ENCODE measurements around the gene ZNF396.
A peak's percentile ranks its signal among the peaks of the same experiment; 100 is the strongest.

ZNF396 gene

DNA sequence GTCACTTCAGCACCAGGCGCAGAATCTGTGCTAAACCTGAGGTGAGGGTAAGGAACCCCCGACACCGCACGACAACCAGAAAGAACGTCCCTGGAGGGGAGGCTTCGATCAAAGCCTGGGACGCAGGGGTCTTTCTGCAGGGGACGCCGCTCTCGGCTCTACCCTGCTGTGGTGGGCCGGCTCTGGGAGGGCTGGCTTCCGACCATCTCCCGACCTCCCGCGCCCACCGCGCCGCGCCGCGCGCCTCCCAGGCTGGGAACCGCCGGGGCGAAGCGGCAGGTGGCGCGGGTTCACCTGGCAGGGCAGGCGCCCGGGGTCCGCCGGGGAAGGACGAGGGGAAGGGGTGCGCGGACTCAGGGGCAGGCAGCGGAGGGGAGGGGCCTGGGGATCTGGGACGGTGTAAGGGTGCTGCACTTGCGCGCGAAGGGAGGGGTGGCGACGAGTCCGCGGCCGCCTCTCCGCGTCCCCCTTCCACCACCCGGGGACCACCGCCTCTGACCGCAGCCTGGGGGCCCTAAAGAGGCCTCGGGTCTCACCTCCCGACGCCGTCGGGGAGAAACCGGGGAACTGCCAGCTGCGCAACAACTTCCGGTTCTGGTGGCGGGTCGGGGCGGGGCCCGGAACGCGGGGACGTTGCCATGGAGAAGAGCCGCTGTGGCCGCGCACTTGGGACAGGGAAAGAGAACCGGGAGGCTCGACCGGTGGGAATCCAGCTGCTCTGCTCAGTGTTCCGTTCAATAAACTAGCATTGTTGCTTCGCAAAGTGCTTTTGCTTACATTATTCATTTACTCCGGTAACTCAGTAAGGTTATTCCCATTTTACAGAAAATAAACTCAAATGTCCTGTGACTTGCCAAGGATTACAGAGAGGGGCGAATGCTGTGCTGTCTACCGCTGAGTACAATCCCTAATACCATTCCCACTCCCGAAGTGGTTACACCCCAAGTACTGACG, at the start of gene ZNF396:
ZNF396 (minus strand) TSS at position 596 of the 954 bp plus-strand sequence. CDS start 3,045 bp downstream, outside the sequence.
- no peak for DNase-seq (ENCODE audit: low read depth)
- TF ChIP-seq, protein P1, sequence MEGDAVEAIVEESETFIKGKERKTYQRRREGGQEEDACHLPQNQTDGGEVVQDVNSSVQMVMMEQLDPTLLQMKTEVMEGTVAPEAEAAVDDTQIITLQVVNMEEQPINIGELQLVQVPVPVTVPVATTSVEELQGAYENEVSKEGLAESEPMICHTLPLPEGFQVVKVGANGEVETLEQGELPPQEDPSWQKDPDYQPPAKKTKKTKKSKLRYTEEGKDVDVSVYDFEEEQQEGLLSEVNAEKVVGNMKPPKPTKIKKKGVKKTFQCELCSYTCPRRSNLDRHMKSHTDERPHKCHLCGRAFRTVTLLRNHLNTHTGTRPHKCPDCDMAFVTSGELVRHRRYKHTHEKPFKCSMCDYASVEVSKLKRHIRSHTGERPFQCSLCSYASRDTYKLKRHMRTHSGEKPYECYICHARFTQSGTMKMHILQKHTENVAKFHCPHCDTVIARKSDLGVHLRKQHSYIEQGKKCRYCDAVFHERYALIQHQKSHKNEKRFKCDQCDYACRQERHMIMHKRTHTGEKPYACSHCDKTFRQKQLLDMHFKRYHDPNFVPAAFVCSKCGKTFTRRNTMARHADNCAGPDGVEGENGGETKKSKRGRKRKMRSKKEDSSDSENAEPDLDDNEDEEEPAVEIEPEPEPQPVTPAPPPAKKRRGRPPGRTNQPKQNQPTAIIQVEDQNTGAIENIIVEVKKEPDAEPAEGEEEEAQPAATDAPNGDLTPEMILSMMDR (conservative IDR thresholded peaks at IDR 0.05; ENCODE audit: low read depth, low read length) = no peak
- H3K4me3 ChIP-seq (ENCODE audit: low read length) = peak within 1 kb of the TSS; percentile 75

DNA sequence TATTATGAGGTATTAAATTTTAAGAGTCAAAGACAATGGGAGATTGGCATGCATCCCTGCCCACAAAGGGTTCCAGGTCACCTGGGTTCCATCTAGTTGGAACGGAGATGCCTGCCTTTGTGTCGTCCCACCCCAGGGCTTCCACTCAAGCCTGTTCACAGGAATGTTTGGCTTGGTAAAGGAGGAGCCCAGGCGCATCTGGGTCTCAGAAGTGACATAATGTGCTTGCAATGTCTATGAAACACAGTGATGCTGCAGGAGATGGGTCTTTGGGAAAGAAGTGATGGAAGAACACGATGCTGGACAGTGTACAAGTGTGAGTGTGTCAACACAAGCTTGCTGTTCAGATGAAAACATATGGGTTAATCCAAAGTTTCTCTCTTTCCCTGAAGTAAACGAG, 49.6 kb upstream of the ZNF396 start:
- no peak overlapping the region for H3K4me3 ChIP-seq (ENCODE audit: low read length)
- DNase-seq (ENCODE audit: low read depth) = no peak
- TF ChIP-seq, protein P1 (conservative IDR thresholded peaks at IDR 0.05; ENCODE audit: low read depth, low read length) = no peak

DNA sequence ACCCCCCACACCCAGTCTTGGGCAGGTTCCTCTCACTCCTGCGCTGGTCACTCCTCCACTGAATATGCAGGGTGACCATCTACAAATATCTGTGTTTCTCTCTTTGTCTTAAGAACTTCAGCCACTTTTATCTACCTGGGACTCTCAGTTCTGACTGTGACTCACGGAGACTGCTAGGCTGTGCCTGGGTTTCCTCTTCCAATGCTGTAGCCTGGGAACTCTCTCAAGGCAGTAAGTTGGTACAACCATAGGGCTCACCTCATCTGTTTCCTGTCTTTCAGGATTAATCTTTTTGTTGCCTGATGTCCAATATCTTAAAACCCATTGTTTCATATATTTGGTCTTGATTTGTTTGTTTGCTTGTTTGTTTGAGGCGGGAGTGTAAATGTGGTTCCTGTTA, 47.2 kb upstream of the ZNF396 start:
- DNase-seq (ENCODE audit: low read depth) = no peak
- TF ChIP-seq, protein P1 (conservative IDR thresholded peaks at IDR 0.05; ENCODE audit: low read depth, low read length) = no peak

DNA sequence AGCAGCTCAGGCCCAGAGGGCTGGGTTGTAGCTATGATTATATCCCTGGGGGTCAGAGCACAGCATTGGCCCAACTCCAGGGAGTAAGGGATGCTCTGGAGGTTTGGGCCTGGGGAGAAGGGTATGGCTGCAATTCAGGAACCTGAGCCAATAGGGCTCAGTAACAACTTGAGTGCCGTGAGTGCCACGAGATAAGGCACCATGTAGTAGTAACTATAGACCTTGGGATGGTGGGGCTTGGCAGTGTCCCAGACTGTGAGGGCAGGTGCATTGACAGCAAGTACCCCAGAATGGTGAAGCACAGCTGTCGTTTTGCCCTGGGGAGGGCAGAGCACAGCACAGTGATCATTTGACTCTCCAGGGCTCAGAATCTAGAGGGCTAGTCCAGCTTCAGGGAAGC, 45.1 kb upstream of the ZNF396 start:
- TF ChIP-seq, protein P1 (conservative IDR thresholded peaks at IDR 0.05; ENCODE audit: low read depth, low read length) = no peak
- no peak for DNase-seq (ENCODE audit: low read depth)
- no peak overlapping the region for H3K4me3 ChIP-seq (ENCODE audit: low read length)

More for the DNA sequence above, 47.2 kb upstream of the ZNF396 start:
- H3K4me3 ChIP-seq (ENCODE audit: low read length) = no peak overlapping the region

DNA sequence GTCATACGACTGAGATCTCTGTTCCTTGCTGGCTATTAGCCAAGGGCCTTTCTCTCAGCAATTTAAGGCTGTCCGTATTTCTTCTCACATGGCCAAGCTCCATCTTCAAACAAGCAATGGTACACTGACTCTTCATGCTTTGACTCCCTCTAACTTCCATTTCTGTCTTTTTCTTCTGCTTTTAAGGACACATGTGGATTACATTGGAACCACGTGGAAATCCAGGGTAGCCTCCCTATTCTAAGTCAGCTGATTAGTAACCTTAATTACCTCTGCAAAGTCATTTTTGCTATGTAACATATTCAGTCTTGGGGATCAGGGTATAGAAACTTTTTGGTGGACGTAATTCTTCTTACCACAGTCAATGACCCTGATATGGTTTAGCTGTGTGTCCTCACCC, 41.5 kb upstream of the ZNF396 start:
- no peak for DNase-seq (ENCODE audit: low read depth)
- H3K4me3 ChIP-seq (ENCODE audit: low read length) = no peak overlapping the region
- TF ChIP-seq, protein P1 (conservative IDR thresholded peaks at IDR 0.05; ENCODE audit: low read depth, low read length) = no peak

DNA sequence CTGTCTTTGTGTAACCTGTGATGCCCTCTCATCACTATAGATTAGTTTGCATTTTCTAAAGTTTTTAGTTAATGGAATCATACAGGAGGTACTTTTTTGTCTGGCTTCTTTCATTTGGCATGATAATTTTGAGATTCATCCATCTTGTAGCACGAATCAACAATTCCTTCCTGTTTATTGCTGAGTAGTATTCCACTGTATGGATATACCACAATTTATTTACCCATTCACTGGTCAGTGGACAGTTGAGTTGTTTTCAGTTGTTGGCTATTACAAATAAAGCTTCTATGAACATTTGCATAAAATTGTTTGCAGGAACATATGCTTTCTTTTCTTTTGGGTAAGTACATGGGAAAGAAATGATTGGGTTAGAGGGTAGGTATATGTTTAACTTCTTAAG, 40.1 kb upstream of the ZNF396 start:
- TF ChIP-seq, protein P1 (conservative IDR thresholded peaks at IDR 0.05; ENCODE audit: low read depth, low read length) = no peak
- H3K4me3 ChIP-seq (ENCODE audit: low read length) = no peak overlapping the region
- no peak for DNase-seq (ENCODE audit: low read depth)
